Smooth muscle cell (in vitro differentiated cells): ENCODE results near the gene LAMA5. TPM values are rescaled to one million over a fixed set of nuclear protein-coding genes. Genes with fewer than 3 reads are reported as not detected.
"Not testable (repeated sequence)": the region's sequence is repeated elsewhere in the genome, so short reads cannot be mapped to it uniquely, and the experiment has no call there.

Experiments
- DNase-seq: peaks from one replicate; lab custom pipeline; 2025; ENCODE audit not compliant: unreplicated experiment; lab: John Stamatoyannopoulos, UW
- H2AFZ ChIP-seq: fragments of 200-600 bp; sonication (generic); 2 replicates; pipeline ENCODE4 v1.6.0; 2016; ENCODE audit warnings: antibody characterized with exemption, low read depth, mild to moderate bottlenecking
- H3F3A ChIP-seq: fragments of 200-600 bp; sonication (generic); 2 replicates; pipeline ENCODE4 v1.6.0; 2017; ENCODE audit warnings: antibody characterized with exemption, low read depth
- H3K27ac ChIP-seq: fragments of 200-600 bp; sonication (generic); 2 replicates; pipeline ENCODE4 v1.5.1; 2016; ENCODE audit warnings: low read depth, mild to moderate bottlenecking
- H3K27me3 ChIP-seq: fragments of 200-600 bp; sonication (generic); 2 replicates; pipeline ENCODE4 v1.6.1; 2016; ENCODE audit warnings: low read depth, mild to moderate bottlenecking
- H3K36me3 ChIP-seq: fragments of 200-600 bp; sonication (generic); 2 replicates; pipeline ENCODE4 v1.5.1; 2016; ENCODE audit warnings: low read depth
- H3K4me1 ChIP-seq: fragments of 200-600 bp; sonication (generic); 2 replicates; pipeline ENCODE4 v1.5.1; 2016; ENCODE audit warnings: low read depth
- H3K4me2 ChIP-seq: fragments of 200-600 bp; sonication (generic); 2 replicates; pipeline ENCODE4 v1.6.0; 2016; ENCODE audit warnings: mild to moderate bottlenecking
- H3K4me3 ChIP-seq: fragments of 200-600 bp; sonication (generic); 2 replicates; pipeline ENCODE4 v1.5.1; 2016; ENCODE audit warnings: mild to moderate bottlenecking
- H3K79me2 ChIP-seq: fragments of 200-600 bp; sonication (generic); 2 replicates; pipeline ENCODE4 v1.6.0; 2016; ENCODE audit warnings: low read depth, mild to moderate bottlenecking
- H3K9ac ChIP-seq: fragments of 200-600 bp; sonication (generic); 2 replicates; pipeline ENCODE4 v1.6.0; 2016; ENCODE audit warnings: low read depth
- H3K9me3 ChIP-seq: fragments of 200-600 bp; sonication (generic); replicated peaks from 2 replicates; pipeline ENCODE4 v1.5.1; 2016; ENCODE audit warnings: low read depth
- H4K20me1 ChIP-seq: fragments of 200-600 bp; sonication (generic); 2 replicates; pipeline ENCODE4 v1.6.0; 2016; ENCODE audit warnings: low read depth
- WGBS: methylation state at CpG from one replicate; pipeline ENCODE4 v1.1.7; 2016; ENCODE audit warnings: low lambda C conversion rate; 5-methylcytosine and 5-hydroxymethylcytosine counted together
- polyA plus RNA-seq: library from polyadenylated mRNA; unstranded; fragments of >200 nt; fragmentation: Nextera tagmentation; extraction: Ambion mirVana; gene quantifications from 2 replicates; pipeline ENCODE4 v1.2.1, GENCODE V29; 2016
- total RNA-seq: library from RNA; depleted of rRNA; stranded (reverse); fragments of >200 nt; gene quantifications from 2 replicates; pipeline ENCODE4 v1.2.3, GENCODE V29; 2014
- TF ChIP-seq, protein P1 (sequence below): fragments of 200-600 bp; sonication (generic); IDR thresholded peaks from 2 replicates; pipeline ENCODE4 v1.5.1; 2017; ENCODE audit warnings: borderline replicate concordance, mild to moderate bottlenecking, antibody characterized with exemption; ENCODE audit not compliant: insufficient read depth, poor library complexity, severe bottlenecking

The LAMA5 gene
- total and polyA plus RNA-seq, 2 experiments from 2014 or later = 27.5 to 27.6 TPM

- Histone ChIP-seq H2AFZ (no peak overlapping the region), H3K36me3 (no peaks in the 10 kb centered on the region), H3K9ac (no peak overlapping the region), H3K4me2 (peak overlapping the region; percentile 42), H3K27me3 (no peaks in the 10 kb centered on the region), H3F3A (peaks cover 5% of the 10 kb centered on the region), H3K79me2 (no peaks in the 10 kb centered on the region), H3K4me1 (peaks cover 22% of the 10 kb centered on the region), H3K4me3 (no peak overlapping the region), H4K20me1 (no peaks in the 10 kb centered on the region), H3K27ac (peak overlapping the region; percentile 75), H3K9me3 (no peaks in the 10 kb centered on the region)
- TF ChIP-seq, protein P1, sequence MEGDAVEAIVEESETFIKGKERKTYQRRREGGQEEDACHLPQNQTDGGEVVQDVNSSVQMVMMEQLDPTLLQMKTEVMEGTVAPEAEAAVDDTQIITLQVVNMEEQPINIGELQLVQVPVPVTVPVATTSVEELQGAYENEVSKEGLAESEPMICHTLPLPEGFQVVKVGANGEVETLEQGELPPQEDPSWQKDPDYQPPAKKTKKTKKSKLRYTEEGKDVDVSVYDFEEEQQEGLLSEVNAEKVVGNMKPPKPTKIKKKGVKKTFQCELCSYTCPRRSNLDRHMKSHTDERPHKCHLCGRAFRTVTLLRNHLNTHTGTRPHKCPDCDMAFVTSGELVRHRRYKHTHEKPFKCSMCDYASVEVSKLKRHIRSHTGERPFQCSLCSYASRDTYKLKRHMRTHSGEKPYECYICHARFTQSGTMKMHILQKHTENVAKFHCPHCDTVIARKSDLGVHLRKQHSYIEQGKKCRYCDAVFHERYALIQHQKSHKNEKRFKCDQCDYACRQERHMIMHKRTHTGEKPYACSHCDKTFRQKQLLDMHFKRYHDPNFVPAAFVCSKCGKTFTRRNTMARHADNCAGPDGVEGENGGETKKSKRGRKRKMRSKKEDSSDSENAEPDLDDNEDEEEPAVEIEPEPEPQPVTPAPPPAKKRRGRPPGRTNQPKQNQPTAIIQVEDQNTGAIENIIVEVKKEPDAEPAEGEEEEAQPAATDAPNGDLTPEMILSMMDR = peak; percentile 37
- 39% methylated on average over 26 of the region's 26 CpGs for WGBS
- peak; percentile 56 for DNase-seq
Measured at GRCh38 chr20:62376112-62377063, 9.3 kb upstream of the LAMA5 start.

DNA sequence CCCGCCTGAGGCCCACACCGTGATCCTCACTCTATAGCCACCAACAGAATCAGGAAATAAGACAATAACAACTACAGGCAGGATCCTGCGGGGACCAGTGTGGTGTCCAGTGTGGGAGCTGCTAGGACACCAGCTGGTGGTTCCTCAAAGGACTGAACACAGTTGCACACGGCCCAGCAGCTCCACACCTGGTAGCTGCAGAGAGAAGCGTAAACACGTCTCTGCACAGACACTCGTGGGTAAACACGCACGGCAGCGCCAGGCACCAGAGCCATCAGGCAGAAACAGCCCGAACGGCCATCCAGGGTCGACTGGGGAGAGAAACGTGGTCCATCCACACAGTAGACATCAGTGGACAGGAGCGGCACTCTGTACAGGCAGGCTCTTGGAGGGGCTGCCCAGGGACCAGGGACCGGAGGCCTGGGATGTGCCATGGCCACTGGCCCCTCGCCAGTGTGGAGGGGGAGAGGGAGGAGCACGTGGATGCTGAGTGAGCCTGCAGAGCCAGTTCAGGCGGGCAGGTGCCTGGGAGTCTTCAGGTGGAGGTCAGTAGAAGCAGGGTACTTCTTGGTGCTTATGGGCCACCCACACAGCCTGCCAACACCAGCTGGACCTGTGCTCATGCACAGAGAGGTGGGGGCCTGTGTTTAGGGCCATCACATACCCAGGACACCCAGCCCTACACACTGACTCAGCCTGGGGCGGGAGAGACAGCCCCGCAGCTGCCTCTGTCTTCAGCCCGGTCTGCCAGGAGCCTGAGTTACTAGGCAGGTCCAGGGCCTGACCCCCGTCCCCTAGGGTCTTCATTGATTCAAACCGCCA lies 7.4 kb upstream of the LAMA5 start:
- no peaks in the 10 kb centered on the region for H3K9me3 ChIP-seq
- H3K4me1 ChIP-seq = peaks cover 35% of the 10 kb centered on the region
- no peak for DNase-seq
- no peak overlapping the region for H3K4me2 ChIP-seq
- H4K20me1 ChIP-seq = peaks cover 6% of the 10 kb centered on the region
- 87% methylated on average over 24 of the region's 24 CpGs for WGBS
- H2AFZ ChIP-seq = no peak overlapping the region
- no peak overlapping the region for H3K27ac ChIP-seq
- H3K27me3 ChIP-seq = no peaks in the 10 kb centered on the region
- no peaks in the 10 kb centered on the region for H3K36me3 ChIP-seq
- no peaks in the 10 kb centered on the region for H3K79me2 ChIP-seq
- no peak overlapping the region for H3K9ac ChIP-seq
- no peak overlapping the region for H3K4me3 ChIP-seq
- H3F3A ChIP-seq = peaks cover 5% of the 10 kb centered on the region
- TF ChIP-seq, protein P1 = no peak

DNA sequence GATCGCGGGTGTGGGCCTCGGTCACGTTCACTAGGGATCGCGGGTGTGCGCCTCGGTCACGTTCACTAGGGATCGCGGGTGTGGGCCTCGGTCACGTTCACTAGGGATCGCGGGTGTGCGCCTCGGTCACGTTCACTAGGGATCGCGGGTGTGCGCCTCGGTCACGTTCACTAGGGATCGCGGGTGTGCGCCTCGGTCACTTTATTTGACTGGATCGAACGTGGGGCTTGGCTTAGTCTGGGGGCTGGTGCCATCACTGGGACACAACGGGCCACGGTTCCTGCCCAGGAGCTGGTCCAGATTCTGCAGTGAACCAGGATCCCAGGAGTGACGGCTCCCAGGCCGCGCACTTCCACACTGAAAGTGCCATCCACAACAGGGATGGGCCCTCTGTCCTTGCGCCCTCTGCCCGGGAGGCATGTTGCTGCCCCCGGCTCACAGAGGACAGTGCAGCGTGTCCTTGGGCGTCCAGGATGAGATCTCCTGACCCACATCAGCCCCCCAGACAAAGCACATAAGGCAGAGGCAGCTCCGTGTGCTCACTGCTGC lies 6.6 kb upstream of the LAMA5 start:
- H3K79me2 ChIP-seq, H3K9me3 ChIP-seq, H3K27me3 ChIP-seq, H3F3A ChIP-seq, DNase-seq, H4K20me1 ChIP-seq, H3K9ac ChIP-seq, H3K27ac ChIP-seq, H3K4me3 ChIP-seq, H3K36me3 ChIP-seq, H3K4me2 ChIP-seq, H2AFZ ChIP-seq: not testable (repeated sequence)
- H3K4me1 ChIP-seq = peaks cover 42% of the 10 kb centered on the region
- WGBS = 99% methylated on average over 28 of the region's 40 CpGs
